ENCODE data around the gene MASP1. TPM values are rescaled to one million over a fixed set of nuclear protein-coding genes. Genes with fewer than 3 reads are reported as not detected.

Gene MASP1
- total RNA-seq, 2 donors from 2014 or later, result 1.9 to 2.6 TPM

DNA sequence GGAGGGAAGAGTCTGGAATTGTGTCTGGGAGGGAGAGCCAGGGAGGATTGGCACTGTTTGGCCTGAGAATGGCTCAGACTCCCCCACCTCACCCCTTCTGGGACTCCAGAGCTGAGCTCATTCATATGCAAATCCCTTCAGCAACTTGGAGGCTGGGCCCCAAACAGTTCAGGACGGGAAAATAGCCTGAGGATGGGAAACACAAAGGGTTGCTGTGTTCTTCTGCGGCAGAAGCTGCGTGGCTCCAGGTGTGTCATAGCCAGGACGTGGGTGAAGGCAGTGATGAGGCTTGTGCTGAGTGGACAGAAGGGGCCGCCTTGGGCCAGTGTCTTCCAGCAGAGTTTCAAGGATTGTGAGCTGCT lies 16.6 kb downstream of the MASP1 start:
- no peak for ATAC-seq (ENCODE audit: insufficient number of reproducible peaks, low FRiP score, low read depth)
- TF ChIP-seq, protein P1, sequence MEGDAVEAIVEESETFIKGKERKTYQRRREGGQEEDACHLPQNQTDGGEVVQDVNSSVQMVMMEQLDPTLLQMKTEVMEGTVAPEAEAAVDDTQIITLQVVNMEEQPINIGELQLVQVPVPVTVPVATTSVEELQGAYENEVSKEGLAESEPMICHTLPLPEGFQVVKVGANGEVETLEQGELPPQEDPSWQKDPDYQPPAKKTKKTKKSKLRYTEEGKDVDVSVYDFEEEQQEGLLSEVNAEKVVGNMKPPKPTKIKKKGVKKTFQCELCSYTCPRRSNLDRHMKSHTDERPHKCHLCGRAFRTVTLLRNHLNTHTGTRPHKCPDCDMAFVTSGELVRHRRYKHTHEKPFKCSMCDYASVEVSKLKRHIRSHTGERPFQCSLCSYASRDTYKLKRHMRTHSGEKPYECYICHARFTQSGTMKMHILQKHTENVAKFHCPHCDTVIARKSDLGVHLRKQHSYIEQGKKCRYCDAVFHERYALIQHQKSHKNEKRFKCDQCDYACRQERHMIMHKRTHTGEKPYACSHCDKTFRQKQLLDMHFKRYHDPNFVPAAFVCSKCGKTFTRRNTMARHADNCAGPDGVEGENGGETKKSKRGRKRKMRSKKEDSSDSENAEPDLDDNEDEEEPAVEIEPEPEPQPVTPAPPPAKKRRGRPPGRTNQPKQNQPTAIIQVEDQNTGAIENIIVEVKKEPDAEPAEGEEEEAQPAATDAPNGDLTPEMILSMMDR (IDR thresholded peaks at IDR 0.05), result no peak
- no peak overlapping the region for H3K27ac ChIP-seq

DNA sequence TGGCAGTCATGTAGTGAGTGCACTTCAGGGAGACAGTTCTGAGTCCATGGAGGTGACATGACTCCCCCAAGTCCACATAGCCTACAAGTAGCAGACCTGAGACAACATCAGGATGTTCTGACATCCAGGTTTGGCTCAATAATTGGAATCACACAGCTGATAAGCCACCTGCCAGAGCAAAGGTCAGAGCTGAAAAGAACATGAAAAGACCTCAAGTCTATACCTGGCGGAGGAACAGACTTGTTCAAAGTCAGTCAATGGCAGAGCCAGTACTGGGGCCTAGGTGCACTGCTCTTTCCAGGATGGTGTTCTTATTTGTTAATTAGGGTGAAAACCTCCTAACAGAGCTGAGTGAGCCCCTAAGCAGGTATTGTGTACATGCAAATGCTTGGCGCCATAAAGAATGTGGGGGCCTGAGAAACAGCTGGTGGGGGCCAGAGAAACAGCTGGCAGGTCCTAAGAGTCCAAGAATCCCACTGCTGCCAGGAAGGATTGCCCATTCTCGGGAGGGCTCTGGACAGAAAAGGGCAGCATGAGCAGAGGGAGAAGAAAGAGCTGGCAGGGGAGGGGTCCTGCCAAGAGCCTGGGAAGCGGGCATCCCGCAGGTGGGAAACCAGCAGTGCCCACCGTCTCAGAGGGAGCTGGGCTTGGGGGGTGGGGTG lies 17.1 kb downstream of the MASP1 start:
- no peaks in the 10 kb centered on the region for H3K27me3 ChIP-seq (replicated peaks; ENCODE audit: insufficient read depth)
- H3K4me3 ChIP-seq, result no peak overlapping the region
- H3K36me3 ChIP-seq, result no peaks in the 10 kb centered on the region
- H3K27ac ChIP-seq, result no peak overlapping the region
- H3K9me3 ChIP-seq, result no peaks in the 10 kb centered on the region
- TF ChIP-seq, protein P1 (IDR thresholded peaks at IDR 0.05), result no peak
- H3K4me1 ChIP-seq (ENCODE audit: control insufficient read depth in 1 of 2, low read depth in 2 of 2), result no peaks in the 10 kb centered on the region
- DNase-seq (ENCODE audit: low spot score) (no peak), ATAC-seq (ENCODE audit: insufficient number of reproducible peaks, low FRiP score, low read depth) (no peak)

More for the DNA sequence above, 16.6 kb downstream of the MASP1 start:
- no peak overlapping the region for H3K4me3 ChIP-seq
- no peaks in the 10 kb centered on the region for H3K36me3 ChIP-seq
- no peak for DNase-seq (ENCODE audit: low spot score)
- no peaks in the 10 kb centered on the region for H3K27me3 ChIP-seq (replicated peaks; ENCODE audit: insufficient read depth)
- H3K4me1 ChIP-seq (ENCODE audit: control insufficient read depth in 1 of 2, low read depth in 2 of 2), result no peaks in the 10 kb centered on the region
- no peaks in the 10 kb centered on the region for H3K9me3 ChIP-seq

GRCh38 chr3:187271582-187271981 lies 20.0 kb downstream of the MASP1 start:
- TF ChIP-seq, protein P1 (IDR thresholded peaks at IDR 0.05), result no peak
- H3K36me3 ChIP-seq, result no peaks in the 10 kb centered on the region
- H3K27ac ChIP-seq, result no peak overlapping the region
- ATAC-seq (ENCODE audit: insufficient number of reproducible peaks, low FRiP score, low read depth) (no peak), DNase-seq (ENCODE audit: low spot score) (no peak)
- H3K4me3 ChIP-seq, result no peak overlapping the region
- no peaks in the 10 kb centered on the region for H3K4me1 ChIP-seq (ENCODE audit: control insufficient read depth in 1 of 2, low read depth in 2 of 2)
- H3K9me3 ChIP-seq, result no peaks in the 10 kb centered on the region
- no peaks in the 10 kb centered on the region for H3K27me3 ChIP-seq (replicated peaks; ENCODE audit: insufficient read depth)

DNA sequence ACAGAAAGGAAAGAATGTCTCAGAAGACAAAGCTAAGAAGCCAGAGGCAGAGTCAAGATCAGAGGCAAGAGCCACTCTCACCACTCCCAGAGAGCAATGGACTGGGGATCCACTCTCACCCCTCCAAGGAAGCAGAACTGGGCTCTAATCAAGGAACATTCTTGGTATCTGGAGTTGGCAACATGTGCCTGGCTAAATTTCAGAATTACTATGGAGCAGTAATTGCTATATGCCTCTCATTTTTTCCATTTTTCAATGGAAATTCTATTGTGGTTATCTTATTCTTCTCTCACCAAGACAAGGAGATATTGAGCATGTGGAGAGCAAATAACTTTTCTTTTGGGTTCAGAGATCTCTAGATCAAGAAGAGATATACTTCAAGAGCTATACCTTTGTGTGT lies 22.1 kb downstream of the MASP1 start:
- TF ChIP-seq, protein P1 (IDR thresholded peaks at IDR 0.05), result no peak
- H3K27me3 ChIP-seq (replicated peaks; ENCODE audit: insufficient read depth), result no peaks in the 10 kb centered on the region
- H3K4me1 ChIP-seq (ENCODE audit: control insufficient read depth in 1 of 2, low read depth in 2 of 2), result peaks cover 5 to 13% of the 10 kb centered on the region in 2 donors
- ATAC-seq (ENCODE audit: insufficient number of reproducible peaks, low FRiP score, low read depth) (no peak), DNase-seq (ENCODE audit: low spot score) (no peak)
- no peaks in the 10 kb centered on the region for H3K9me3 ChIP-seq
- no peak overlapping the region for H3K4me3 ChIP-seq
- no peak overlapping the region for H3K27ac ChIP-seq
- H3K36me3 ChIP-seq, result no peaks in the 10 kb centered on the region

DNA sequence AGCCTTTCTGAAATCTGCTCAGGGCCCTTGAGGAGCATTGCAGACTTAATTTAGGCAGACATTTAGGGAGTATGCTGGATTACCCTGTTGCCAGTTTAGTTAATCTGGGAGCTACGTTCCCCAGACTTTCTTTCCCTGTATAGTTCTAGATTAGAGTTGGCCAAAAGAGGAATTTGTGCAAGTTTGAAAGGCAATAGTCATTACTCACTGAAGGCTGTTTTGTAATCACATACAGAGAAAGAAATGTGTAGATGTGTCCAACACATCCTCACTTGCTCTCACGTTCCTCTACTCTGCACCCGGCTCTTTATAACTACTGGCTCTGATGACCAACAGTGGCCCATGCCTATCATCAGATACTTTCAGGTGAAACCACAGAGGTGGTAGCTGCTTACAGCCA lies 24.2 kb downstream of the MASP1 start:
- TF ChIP-seq, protein P1 (IDR thresholded peaks at IDR 0.05), result no peak
- Histone ChIP-seq H3K9me3 (no peaks in the 10 kb centered on the region), H3K36me3 (no peaks in the 10 kb centered on the region), H3K27me3 (replicated peaks; ENCODE audit: insufficient read depth) (no peaks in the 10 kb centered on the region), H3K4me3 (no peak overlapping the region), H3K27ac (no peak overlapping the region), H3K4me1 (ENCODE audit: control insufficient read depth in 1 of 2, low read depth in 2 of 2) (peaks cover 17 to 29% of the 10 kb centered on the region in 2 donors)
- no peak for DNase-seq (ENCODE audit: low spot score)
- ATAC-seq (ENCODE audit: insufficient number of reproducible peaks, low FRiP score, low read depth), result no peak

All from thoracic aorta (tissue), 2 donors.